Peyer's patch (tissue), 4 donors: Measurements from ENCODE around the gene IFT20.

Experiments
- POLR2A ChIP-seq, 2 donors: fragments of 450-650 bp; IDR thresholded peaks; one replicate each; pipeline ENCODE4 v1.5.1; 2017; ENCODE audit warnings: antibody characterized with exemption in 2 of 2, mild to moderate bottlenecking in 2 of 2, moderate library complexity in 2 of 2
- TF ChIP-seq, protein P1 (sequence below), 6 experiments: fragments of 450-650 bp in 4 of 6; fragments of 200-600 bp in 2 of 6; sonication (generic) in 1 of 6; IDR thresholded peaks; one replicate each; pipeline ENCODE4 v1.5.1; 2017 to 2019; ENCODE audit warnings: antibody characterized with exemption in 6 of 6, mild to moderate bottlenecking in 3 of 6, moderate library complexity in 1 of 6

DNA sequence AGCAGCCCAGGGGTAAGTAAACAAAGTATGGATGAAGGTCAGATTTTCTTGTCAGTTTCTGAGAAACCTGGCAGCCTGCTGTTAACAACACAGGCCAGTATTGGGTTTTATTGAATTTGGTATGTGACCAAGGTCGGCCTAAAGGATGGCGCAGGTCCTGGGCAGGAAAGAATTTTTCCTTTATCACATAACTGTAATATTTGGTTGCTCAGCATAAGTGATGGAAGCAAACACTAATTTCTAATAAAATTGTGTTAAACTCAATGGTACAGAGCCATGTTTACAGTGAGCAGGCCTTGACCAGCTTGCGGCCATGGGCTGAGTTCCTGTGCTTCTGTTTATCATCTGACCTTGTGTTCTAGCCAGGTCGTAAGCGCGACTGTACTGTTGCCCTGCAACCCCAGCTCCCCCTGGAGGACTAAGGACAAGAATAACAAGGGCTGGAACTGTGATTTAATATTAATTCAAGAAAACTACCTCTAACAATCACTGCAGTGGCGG lies 11.5 kb upstream of the IFT20 start:
- TF ChIP-seq, protein P1, sequence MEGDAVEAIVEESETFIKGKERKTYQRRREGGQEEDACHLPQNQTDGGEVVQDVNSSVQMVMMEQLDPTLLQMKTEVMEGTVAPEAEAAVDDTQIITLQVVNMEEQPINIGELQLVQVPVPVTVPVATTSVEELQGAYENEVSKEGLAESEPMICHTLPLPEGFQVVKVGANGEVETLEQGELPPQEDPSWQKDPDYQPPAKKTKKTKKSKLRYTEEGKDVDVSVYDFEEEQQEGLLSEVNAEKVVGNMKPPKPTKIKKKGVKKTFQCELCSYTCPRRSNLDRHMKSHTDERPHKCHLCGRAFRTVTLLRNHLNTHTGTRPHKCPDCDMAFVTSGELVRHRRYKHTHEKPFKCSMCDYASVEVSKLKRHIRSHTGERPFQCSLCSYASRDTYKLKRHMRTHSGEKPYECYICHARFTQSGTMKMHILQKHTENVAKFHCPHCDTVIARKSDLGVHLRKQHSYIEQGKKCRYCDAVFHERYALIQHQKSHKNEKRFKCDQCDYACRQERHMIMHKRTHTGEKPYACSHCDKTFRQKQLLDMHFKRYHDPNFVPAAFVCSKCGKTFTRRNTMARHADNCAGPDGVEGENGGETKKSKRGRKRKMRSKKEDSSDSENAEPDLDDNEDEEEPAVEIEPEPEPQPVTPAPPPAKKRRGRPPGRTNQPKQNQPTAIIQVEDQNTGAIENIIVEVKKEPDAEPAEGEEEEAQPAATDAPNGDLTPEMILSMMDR (IDR thresholded peaks at IDR 0.05), result peak in 3 of 6 experiments; percentile 31 to 38 (median 32)
- no peak for TF ChIP-seq POLR2A (IDR thresholded peaks at IDR 0.05)
